IMR-90 (cell line): ENCODE measurements around the gene USP16. TPM values are rescaled to one million over a fixed set of nuclear protein-coding genes. Genes with fewer than 3 reads are reported as not detected.

ENCODE experiments used
- ATAC-seq: fragments of 200-7000 bp; cut with Tn5 transposase; 2 replicates; pipeline ENCODE4 v1.9.1; 2020; ENCODE audit warnings: low read depth, mild to moderate bottlenecking, moderate library complexity
- BruUV-seq: library from RNA; stranded (reverse); fragments of 400-500 nt; replicated peaks from 2 replicates; lab custom pipeline; 2021; lab: Mats Ljungman, UMichigan
- CTCF ChIA-PET: fragments of 300-600 bp; formaldehyde crosslinking; extraction: SDS; loops from one replicate; lab custom pipeline; 2021; ENCODE audit warnings: antibody characterized with exemption; lab: Yijun Ruan, JAX
- POLR2A ChIA-PET: fragments of 300-600 bp; sonication (Branson Sonifier 250); formaldehyde crosslinking; loops from one replicate; lab custom pipeline; 2022; ENCODE audit warnings: antibody characterized with exemption; ENCODE audit not compliant: unreplicated experiment; lab: Charles Lee
- DNase-seq: peaks from one replicate; pipeline ENCODE4 v3.0.0; 2013
- H2AFZ ChIP-seq: replicated peaks from 2 replicates; pipeline ENCODE3; 2013; ENCODE audit warnings: low read length, mild to moderate bottlenecking; ENCODE audit not compliant: poor library complexity
- H2AK5ac ChIP-seq: 2 replicates; pipeline ENCODE4 v1.6.1; 2013; ENCODE audit warnings: low read depth, low read length, inconsistent platforms
- H2AK9ac ChIP-seq: replicated peaks from 2 replicates; pipeline ENCODE3; 2013; ENCODE audit warnings: mild to moderate bottlenecking, low read depth, low read length, moderate library complexity; ENCODE audit not compliant: poor library complexity
- H2BK120ac ChIP-seq: 2 replicates; pipeline ENCODE4 v1.6.1; 2013; ENCODE audit warnings: low read depth, low read length, inconsistent platforms
- H2BK15ac ChIP-seq: 3 replicates; pipeline ENCODE4 v1.6.1; 2013; ENCODE audit warnings: low read depth, low read length, inconsistent platforms
- H2BK20ac ChIP-seq: 2 replicates; pipeline ENCODE4 v1.6.1; 2013; ENCODE audit warnings: low read depth, mild to moderate bottlenecking, inconsistent platforms, low read length, moderate library complexity
- H2BK5ac ChIP-seq: 2 replicates; pipeline ENCODE4 v1.6.1; 2013; ENCODE audit warnings: mild to moderate bottlenecking, low read depth, low read length, inconsistent platforms; ENCODE audit not compliant: poor library complexity, severe bottlenecking
- H3K14ac ChIP-seq: replicated peaks from 2 replicates; pipeline ENCODE4 v1.6.1; 2013; ENCODE audit warnings: low read depth, low read length, inconsistent platforms
- H3K18ac ChIP-seq: 2 replicates; pipeline ENCODE4 v1.6.1; 2013; ENCODE audit warnings: low read depth, low read length, control low read depth
- H3K23ac ChIP-seq: 2 replicates; pipeline ENCODE4 v1.6.1; 2013; ENCODE audit warnings: low read depth, low read length, inconsistent platforms
- H3K27ac ChIP-seq: 2 replicates; pipeline ENCODE4 v1.5.1; 2013; ENCODE audit warnings: mild to moderate bottlenecking, control low read depth, low read length; ENCODE audit not compliant: insufficient read depth
- H3K27me3 ChIP-seq: 2 replicates; pipeline ENCODE4 v1.6.1; 2013; ENCODE audit warnings: low read length; ENCODE audit not compliant: control insufficient read depth, insufficient read depth
- H3K36me3 ChIP-seq: 2 replicates; pipeline ENCODE4 v1.6.1; 2013; ENCODE audit warnings: low read length, mixed read lengths; ENCODE audit not compliant: control insufficient read depth, insufficient read depth
- H3K4ac ChIP-seq: 2 replicates; pipeline ENCODE4 v1.6.1; 2013; ENCODE audit warnings: low read depth, low read length, inconsistent platforms
- H3K4me1 ChIP-seq: 2 replicates; pipeline ENCODE4 v1.6.1; 2013; ENCODE audit warnings: low read length, mixed read lengths; ENCODE audit not compliant: control insufficient read depth, insufficient read depth
- H3K4me2 ChIP-seq: 2 replicates; pipeline ENCODE4 v1.6.1; 2013; ENCODE audit warnings: low read depth, mild to moderate bottlenecking, control low read depth, low read length, moderate library complexity
- H3K4me3 ChIP-seq: 2 replicates; pipeline ENCODE4 v1.5.1; 2013; ENCODE audit warnings: low read depth, mild to moderate bottlenecking, control low read depth, low read length, moderate library complexity; ENCODE audit not compliant: insufficient read depth
- H3K56ac ChIP-seq: 2 replicates; pipeline ENCODE4 v1.6.1; 2013; ENCODE audit warnings: low read length, inconsistent platforms; ENCODE audit not compliant: insufficient read depth; ENCODE audit errors: extremely low read depth
- H3K79me1 ChIP-seq, 2 experiments: 2 replicates each; pipeline ENCODE4 v1.6.1; 2013; ENCODE audit warnings: low read length in 2 of 2, inconsistent platforms in 1 of 2, low read depth in 1 of 2
- H3K9ac ChIP-seq: 2 replicates; pipeline ENCODE4 v1.6.1; 2013; ENCODE audit warnings: low read depth, low read length, control low read depth
- H3K9me1 ChIP-seq: 2 replicates; pipeline ENCODE4 v1.6.1; 2013; ENCODE audit warnings: low read length, inconsistent platforms; ENCODE audit not compliant: insufficient read depth
- H3K9me3 ChIP-seq: 2 replicates; pipeline ENCODE4 v1.6.1; 2013; ENCODE audit warnings: low read length; ENCODE audit not compliant: control insufficient read depth, insufficient read depth
- H4K20me1 ChIP-seq: 2 replicates; pipeline ENCODE4 v1.6.1; 2013; ENCODE audit warnings: low read length, inconsistent platforms; ENCODE audit not compliant: insufficient read depth
- H4K5ac ChIP-seq: 2 replicates; pipeline ENCODE4 v1.6.1; 2013; ENCODE audit warnings: mild to moderate bottlenecking, low read depth, low read length, control low read depth
- H4K8ac ChIP-seq, 2 experiments: 2 replicates each; pipeline ENCODE4 v1.6.1; 2013; ENCODE audit warnings: low read depth in 2 of 2, low read length in 2 of 2, control low read depth in 1 of 2, inconsistent platforms in 1 of 2
- H4K91ac ChIP-seq: 2 replicates; pipeline ENCODE4 v1.6.1; 2013; ENCODE audit warnings: low read depth, low read length, inconsistent platforms; ENCODE audit not compliant: insufficient read depth
- BHLHE40 ChIP-seq: fragments of 150-350 bp; IDR thresholded peaks from 2 replicates; pipeline ENCODE4 v1.6.1; 2016; ENCODE audit warnings: mild to moderate bottlenecking, low read depth, low read length
- CEBPB ChIP-seq: IDR thresholded peaks from 2 replicates; pipeline ENCODE4 v1.6.1; 2012; ENCODE audit warnings: low read depth, low read length, improper control_type of control experiment
- CHD1 ChIP-seq: IDR thresholded peaks from 2 replicates; pipeline ENCODE4 v1.6.1; 2012; ENCODE audit warnings: low read depth, low read length, improper control_type of control experiment
- CTCF ChIP-seq: conservative IDR thresholded peaks from 2 replicates; pipeline ENCODE4 v1.5.1; 2012; ENCODE audit warnings: mild to moderate bottlenecking, low read depth, low read length, improper control_type of control experiment
- ELK1 ChIP-seq: fragments of 150-350 bp; IDR thresholded peaks from 2 replicates; pipeline ENCODE4 v1.6.1; 2016; ENCODE audit warnings: low read depth, mild to moderate bottlenecking, low read length, moderate library complexity, borderline replicate concordance
- FOS ChIP-seq: fragments of 150-350 bp; IDR thresholded peaks from 2 replicates; pipeline ENCODE4 v1.6.1; 2016; ENCODE audit warnings: low read depth, low read length
- MAFK ChIP-seq: IDR thresholded peaks from 2 replicates; pipeline ENCODE4 v1.6.1; 2012; ENCODE audit warnings: low read depth, low read length, improper control_type of control experiment
- MAZ ChIP-seq: IDR thresholded peaks from 2 replicates; pipeline ENCODE4 v1.6.1; 2012; ENCODE audit warnings: low read depth, mild to moderate bottlenecking, low read length, improper control_type of control experiment, moderate library complexity, borderline replicate concordance
- MXI1 ChIP-seq: IDR thresholded peaks from 2 replicates; pipeline ENCODE4 v1.6.1; 2012; ENCODE audit warnings: low read depth, mild to moderate bottlenecking, low read length, moderate library complexity, borderline replicate concordance
- NFE2L2 ChIP-seq: fragments of 150-350 bp; IDR thresholded peaks from 2 replicates; pipeline ENCODE4 v1.6.1; 2016; ENCODE audit warnings: low read depth, mild to moderate bottlenecking, low read length
- POLR2A ChIP-seq: IDR thresholded peaks from 2 replicates; pipeline ENCODE4 v1.6.1; 2012; ENCODE audit warnings: mild to moderate bottlenecking, low read depth, low read length
- RAD21 ChIP-seq: IDR thresholded peaks from 2 replicates; pipeline ENCODE4 v1.6.1; 2012; ENCODE audit warnings: low read length, improper control_type of control experiment
- RCOR1 ChIP-seq: IDR thresholded peaks from 2 replicates; pipeline ENCODE4 v1.6.1; 2012; ENCODE audit warnings: mild to moderate bottlenecking, low read length, improper control_type of control experiment; ENCODE audit not compliant: insufficient replicate concordance
- RFX5 ChIP-seq: IDR thresholded peaks from 2 replicates; pipeline ENCODE4 v1.8.0; 2012; ENCODE audit warnings: low read depth, mild to moderate bottlenecking, low read length, moderate library complexity
- SMC3 ChIP-seq: fragments of 150-350 bp; IDR thresholded peaks from 2 replicates; pipeline ENCODE4 v1.6.1; 2016; ENCODE audit warnings: low read depth, mild to moderate bottlenecking, antibody characterized with exemption, low read length, moderate library complexity
- USF2 ChIP-seq: fragments of 150-350 bp; IDR thresholded peaks from 2 replicates; pipeline ENCODE4 v1.6.1; 2017; ENCODE audit warnings: mild to moderate bottlenecking, antibody characterized with exemption, low read length, low read depth
- WGBS, 2 experiments: methylation state at CpG; one replicate each; pipeline versions ENCODE4 v1.1.5 to v1.1.7; 2013; ENCODE audit warnings: missing lambda C conversion rate in 2 of 2; ENCODE audit not compliant: insufficient read length in 1 of 2; ENCODE audit errors: extremely low coverage in 2 of 2; 5-methylcytosine and 5-hydroxymethylcytosine counted together
- dilution Hi-C: fragments of 300-500 bp; cut with HindIII; formaldehyde crosslinking; loops from one replicate; pipeline ENCODE4 v1.14.3; 2018; ENCODE audit warnings: low sequenced_read_pairs; ENCODE audit not compliant: unreplicated experiment
- in situ Hi-C: fragments of 300-500 bp; cut with MboI; formaldehyde crosslinking; loops from 3 replicates; pipeline ENCODE4 v1.14.3; 2019; ENCODE audit warnings: low sequenced_read_pairs, inconsistent platforms, mixed read lengths
- intact Hi-C: fragments of 100-400 bp; cut with micrococcal nuclease; formaldehyde crosslinking; loops from 2 replicates; pipeline ENCODE4 v1.10.0; 2022
- polyA plus RNA-seq, 3 experiments: library from polyadenylated mRNA; depleted of rRNA; stranded (reverse); fragments of >200 nt; gene quantifications; 2 replicates each; pipeline ENCODE4 v1.2.3, GENCODE V29; 2012; ENCODE audit warnings: low replicate concordance in 1 of 3
- total RNA-seq: library from RNA; depleted of rRNA; stranded (reverse); fragments of >200 nt; gene quantifications from 2 replicates; pipeline ENCODE4 v1.2.3, GENCODE V29; 2012

Gene USP16
- total and polyA plus RNA-seq, 2 of the 4 experiments (the other 2 are of a cell fraction) = 15.5 to 28.7 TPM

GRCh38 chr21:29056005-29056404, 31.5 kb downstream of the USP16 start:
- Histone ChIP-seq H3K9ac (no peak overlapping the region), H3K9me3 (no peaks in the 10 kb centered on the region), H2BK120ac (no peak overlapping the region), H3K4me3 (no peak overlapping the region), H3K27me3 (no peaks in the 10 kb centered on the region), H3K27ac (no peak overlapping the region), H3K4ac (no peak overlapping the region), H4K20me1 (no peaks in the 10 kb centered on the region), H3K4me2 (no peak overlapping the region), H2BK15ac (no peak overlapping the region), H3K36me3 (peaks cover 54% of the 10 kb centered on the region), H3K56ac (no peak overlapping the region), H2AK9ac (no peak overlapping the region), H4K91ac (no peak overlapping the region), H3K23ac (no peak overlapping the region), H2AK5ac (no peak overlapping the region), H4K8ac (no peak overlapping the region), H2BK5ac (peak overlapping the region; percentile 18), H2AFZ (no peak overlapping the region), H3K4me1 (peaks cover 8% of the 10 kb centered on the region; the same call in 1 of the 2 replicates), H3K9me1 (no peaks in the 10 kb centered on the region), H2BK20ac (no peak overlapping the region), H3K79me1 (peaks cover 3 to 17% of the 10 kb centered on the region in 2 experiments; a peak in 2 of 4 replicates), H3K14ac (no peak overlapping the region), H4K5ac (no peak overlapping the region), H3K18ac (no peak overlapping the region)
- ChIA-PET CTCF (no interaction called here), POLR2A (no interaction called here)
- no peak for TF ChIP-seq CTCF
- no peak for TF ChIP-seq RFX5
- TF ChIP-seq POLR2A = no peak
- TF ChIP-seq ELK1 = no peak
- TF ChIP-seq CHD1 = no peak
- TF ChIP-seq NFE2L2 = no peak
- no peak for TF ChIP-seq MAZ
- TF ChIP-seq RCOR1 = no peak
- no peak for TF ChIP-seq SMC3
- no peak for TF ChIP-seq USF2
- no peak for TF ChIP-seq MXI1
- no peak for TF ChIP-seq FOS
- TF ChIP-seq BHLHE40 = no peak
- no peak for TF ChIP-seq MAFK
- no peak for TF ChIP-seq RAD21
- TF ChIP-seq CEBPB = no peak
- WGBS, 2 experiments = no CpG with 5 or more reads among the region's 1 CpG
- in situ Hi-C loops (no loop called here), dilution Hi-C loops (no loop called here), intact Hi-C loops (no loop called here)
- DNase-seq (peak; percentile 20), ATAC-seq (no peak)
- BruUV-seq = no TSS peak
